ENCODE results near the gene CLEC2L.

The CLEC2L gene

DNA sequence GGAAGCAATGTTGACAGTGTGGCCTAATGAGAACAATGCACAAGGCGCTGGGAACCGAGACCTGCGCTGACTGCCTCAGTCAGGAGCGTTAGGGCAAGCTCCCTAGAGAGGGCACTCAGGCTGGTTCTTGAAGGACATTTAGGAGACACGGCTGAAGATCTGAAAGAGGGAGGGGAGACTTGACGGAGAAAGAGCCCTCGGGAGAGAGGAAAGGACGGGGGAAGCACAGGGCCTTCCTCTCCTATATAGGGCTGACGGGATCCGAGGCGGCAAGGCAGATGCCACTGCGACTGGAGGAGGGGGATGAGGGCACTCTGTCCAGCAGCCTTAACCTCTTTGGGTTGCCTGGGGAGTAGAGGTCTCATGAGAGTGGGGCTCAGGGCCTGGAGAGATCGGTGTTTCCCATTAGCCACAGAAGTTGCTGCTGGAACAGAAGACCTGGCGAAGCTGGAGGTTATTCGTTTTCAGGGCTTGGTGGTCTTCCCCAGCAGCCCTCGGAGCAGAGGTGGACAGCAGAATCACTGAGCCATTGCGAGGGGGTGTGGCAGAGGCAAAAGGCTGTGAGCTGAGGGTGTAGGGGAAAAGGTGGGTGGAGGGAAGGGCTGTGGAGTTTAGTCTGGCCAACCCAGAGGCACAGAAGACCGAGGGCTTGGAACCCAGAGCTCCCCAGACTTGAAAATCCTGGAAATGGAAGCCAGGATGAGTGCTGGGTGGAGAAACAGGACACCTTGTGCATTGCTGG is 36.0 kb downstream of the CLEC2L start:
- no peak for FAIRE-seq

DNA sequence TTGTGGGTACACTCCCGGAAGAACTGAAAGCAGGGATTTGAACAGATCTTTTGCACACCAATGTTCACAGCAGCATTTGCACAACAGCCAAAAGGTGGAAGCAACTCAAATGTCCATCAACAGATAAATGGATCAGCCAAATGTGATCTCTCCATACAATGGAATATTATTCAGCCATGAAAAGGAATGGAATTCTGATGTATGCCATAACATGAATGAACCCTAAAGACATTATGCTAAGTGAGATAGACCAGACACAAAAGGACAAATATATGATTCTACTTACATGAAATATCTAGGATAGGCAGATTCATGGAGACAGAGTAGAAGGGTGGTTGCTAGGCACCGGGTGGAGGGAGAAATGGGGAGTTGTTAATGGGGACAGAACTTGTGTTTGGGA is 36.7 kb downstream of the CLEC2L start:
- FAIRE-seq: no peak

- no peak for FAIRE-seq
Measured at GRCh38 chr7:139560678-139561077, 37.2 kb downstream of the CLEC2L start.

- FAIRE-seq: no peak
Measured at GRCh38 chr7:139562491-139562890, 39.0 kb downstream of the CLEC2L start.

DNA sequence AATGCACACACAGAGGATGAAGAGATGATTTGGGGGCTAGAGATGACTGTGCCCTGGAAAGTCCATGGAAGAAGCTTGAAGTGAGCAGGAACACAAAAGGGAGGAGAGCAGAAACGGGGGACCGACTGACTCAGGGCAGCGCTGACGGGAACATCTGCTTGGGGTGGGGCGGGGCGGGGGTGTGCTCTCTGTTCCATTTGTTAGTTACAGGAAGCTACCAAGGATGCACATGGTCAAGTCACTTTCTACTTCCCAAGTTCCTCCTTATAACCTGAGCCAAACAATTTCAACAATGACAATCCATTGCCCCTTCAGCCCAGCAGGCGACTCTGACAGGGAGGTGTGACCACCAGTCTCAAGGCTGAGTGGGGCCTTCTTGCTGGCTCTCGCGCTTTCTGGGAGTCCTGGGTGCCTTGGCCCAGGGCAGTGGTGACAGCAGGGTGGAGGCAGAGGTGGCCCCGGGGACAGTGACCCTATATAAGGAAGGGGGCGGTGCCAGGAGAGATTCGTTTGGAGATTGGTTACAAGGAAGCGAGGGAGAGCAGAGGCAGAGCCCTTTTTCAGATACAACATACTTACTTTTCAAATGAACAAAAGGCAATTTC is 39.6 kb downstream of the CLEC2L start:
- FAIRE-seq: no peak

GRCh38 chr7:139563856-139564255 is 40.4 kb downstream of the CLEC2L start:
- FAIRE-seq: no peak

DNA sequence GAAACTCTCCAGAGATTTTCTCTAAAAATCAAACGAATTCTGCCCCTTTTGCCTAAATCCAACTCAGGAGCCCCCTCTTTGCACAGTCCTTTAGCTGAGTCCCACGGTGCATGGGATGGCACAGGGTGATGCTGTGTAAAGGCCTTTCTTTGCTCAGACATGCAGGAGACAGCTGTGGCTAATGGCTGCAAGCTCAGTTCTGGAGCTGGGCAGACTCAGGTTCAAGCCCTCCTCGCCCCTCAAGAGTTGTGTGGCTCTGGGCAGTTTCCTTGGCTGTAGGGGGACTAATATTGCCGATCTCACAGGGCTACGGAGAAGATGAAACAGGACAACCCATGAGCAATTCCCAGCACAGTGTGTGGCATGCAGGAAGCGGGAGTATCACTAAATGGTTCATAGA is 42.6 kb downstream of the CLEC2L start:
- no peak for FAIRE-seq

DNA sequence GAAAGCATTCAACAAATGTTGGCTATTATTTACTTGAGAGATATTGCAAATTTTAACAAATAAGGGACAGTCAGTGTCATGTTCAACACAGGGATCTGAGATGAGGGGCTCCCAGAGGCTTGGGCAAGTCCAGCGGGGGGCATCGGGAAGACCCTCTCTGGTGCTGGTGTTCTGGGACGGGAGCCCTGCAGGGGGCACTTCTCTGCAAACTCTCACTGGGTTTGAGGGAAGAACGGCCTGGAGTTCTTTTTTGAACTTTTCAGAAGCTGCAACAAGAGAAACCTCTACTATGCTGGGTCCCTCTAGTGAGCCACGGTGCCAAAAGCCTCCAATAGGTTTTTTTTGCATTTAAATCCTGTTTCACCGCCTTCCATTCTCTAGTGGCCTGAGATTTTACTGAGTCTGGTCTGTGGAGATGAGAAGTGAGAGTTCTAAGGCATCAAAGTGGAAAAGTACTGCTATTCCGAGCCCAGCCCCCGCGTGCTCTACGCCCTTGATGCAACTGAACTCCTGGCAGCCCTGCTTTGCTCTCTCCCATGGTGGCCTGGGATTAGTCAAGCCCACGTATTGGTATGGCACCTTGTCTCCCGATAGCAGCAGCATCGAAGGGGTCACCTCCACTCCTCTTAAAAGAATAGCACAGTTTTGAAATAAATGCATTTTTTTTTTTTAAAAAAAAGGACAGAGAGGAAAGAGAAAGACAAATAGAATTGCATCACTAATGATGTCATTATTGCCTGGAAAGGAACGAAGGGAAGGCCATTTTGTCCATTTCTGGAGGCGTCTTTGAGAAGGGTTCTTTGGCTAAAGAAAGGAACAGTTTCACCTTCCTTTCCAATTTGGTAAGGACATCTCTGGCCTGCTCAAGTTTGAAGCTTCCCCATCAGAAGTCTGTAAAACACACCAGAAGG is 43.5 kb downstream of the CLEC2L start:
- FAIRE-seq: no peak

DNA sequence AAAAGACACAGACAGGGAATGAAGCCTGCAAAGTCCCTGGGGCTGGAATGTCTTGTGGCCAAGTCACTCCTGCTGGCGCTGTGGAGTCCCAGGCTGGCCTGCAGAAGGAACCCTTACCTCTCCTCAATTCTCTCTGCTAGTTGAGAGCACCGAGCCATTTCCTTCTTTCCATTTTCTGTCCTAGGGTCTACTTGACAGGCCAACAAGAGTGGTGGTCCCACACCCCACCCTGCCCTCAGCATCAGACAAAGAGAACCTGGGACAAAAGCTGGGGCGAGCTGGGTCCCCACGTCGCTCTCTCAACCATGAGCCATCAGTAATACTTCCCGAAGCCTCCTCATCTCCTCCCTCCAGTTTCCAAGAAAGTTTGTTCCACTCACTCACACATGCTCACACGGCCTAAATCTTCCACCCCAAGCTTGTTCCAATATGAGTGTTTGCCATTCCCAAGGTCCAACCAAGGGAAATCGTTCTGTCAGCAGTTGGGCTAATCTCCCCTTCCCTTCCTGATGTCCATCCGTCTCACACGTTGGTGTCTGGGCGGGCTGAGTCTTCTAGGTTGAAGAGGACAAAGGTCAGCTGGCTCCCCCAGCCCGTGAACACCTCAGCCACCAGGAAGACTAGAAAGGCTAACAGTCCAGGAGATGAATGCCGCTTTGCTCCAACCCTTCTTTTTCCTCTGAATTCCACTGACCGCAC is 44.3 kb downstream of the CLEC2L start:
- no peak for FAIRE-seq

DNA sequence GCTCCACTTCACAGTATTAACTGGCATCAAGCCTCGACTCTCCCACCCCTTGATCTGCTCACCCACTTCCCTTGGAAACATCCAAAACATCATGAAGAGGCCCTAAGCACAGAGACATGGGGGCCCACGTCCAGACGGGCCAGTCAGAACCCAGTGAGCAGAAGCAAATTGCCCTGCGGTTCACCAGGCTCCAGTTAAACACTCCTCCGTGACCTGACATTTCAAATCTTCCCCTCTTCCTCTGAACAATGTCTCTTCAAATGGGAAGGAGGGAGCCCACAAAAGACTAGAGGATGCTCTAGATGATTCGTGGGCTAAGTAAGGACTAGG is 44.8 kb downstream of the CLEC2L start:
- FAIRE-seq: no peak

- no peak for FAIRE-seq
Measured at GRCh38 chr7:139568813-139569490, 45.5 kb downstream of the CLEC2L start.

GRCh38 chr7:139570119-139570518 is 46.6 kb downstream of the CLEC2L start:
- no peak for FAIRE-seq

DNA sequence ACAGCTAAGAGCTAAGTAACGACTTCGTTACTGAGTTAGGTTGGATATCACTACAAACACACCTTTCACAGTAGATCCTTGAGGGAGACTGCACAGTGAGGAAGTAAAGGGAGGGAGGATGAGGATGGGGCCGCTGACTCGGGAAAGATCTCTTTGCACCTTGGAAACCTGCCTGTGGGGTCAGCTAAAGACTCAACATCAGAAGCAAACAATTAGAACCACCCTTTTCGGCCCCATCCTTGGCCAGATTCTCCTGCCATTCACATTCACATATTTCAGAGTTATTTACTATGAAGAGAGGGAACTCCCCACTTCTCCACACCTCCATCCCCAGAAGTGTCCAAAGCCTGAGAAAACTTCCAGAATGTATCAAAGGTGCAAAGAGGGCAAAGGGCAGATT is 47.1 kb downstream of the CLEC2L start:
- no peak for FAIRE-seq

- no peak for FAIRE-seq
Measured at GRCh38 chr7:139571190-139571589, 47.7 kb downstream of the CLEC2L start.

DNA sequence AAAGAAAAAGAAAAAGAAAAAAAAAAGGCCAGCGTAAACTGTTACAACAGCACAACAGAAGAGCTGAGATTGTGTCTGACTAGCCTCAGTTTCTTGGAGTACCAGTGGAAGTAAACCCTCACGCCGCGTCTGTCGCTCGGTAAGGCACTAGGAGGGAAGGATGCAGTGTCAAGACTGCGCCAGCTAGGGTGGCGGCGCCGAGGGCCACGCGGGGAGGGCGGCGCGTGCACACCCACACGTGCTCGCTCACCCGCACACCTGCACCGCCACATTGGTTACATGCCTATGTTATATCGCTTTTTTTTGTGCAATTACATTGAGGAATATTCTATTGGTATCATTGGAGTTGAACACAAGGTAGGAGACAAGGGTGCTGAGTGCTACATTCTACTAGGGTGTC is 48.2 kb downstream of the CLEC2L start:
- no peak for FAIRE-seq

- no peak for FAIRE-seq
Measured at GRCh38 chr7:139572071-139572470, 48.6 kb downstream of the CLEC2L start.

GRCh38 chr7:139572704-139573385 is 49.4 kb downstream of the CLEC2L start:
- FAIRE-seq: no peak

GRCh38 chr7:139573871-139574270 is 50.4 kb downstream of the CLEC2L start:
- FAIRE-seq: no peak

- no peak for FAIRE-seq
Measured at GRCh38 chr7:139574618-139575337, 51.3 kb downstream of the CLEC2L start.

DNA sequence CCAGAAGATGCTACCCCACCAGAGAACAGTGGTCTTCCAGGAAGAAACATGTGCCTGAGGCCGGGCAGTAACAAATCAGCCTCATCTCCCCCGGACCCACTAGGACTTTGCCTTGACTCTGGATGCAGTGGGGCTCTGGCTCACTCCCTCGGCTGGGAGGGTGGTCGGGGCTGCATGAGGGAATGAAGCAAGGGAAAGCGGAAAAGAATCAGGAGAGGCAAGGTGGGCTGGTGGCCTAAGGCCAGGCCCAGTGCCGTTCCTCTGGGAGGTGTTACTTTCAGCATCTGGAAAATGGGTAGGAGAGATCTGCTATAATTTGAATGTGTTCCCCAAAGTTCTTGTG is 51.8 kb downstream of the CLEC2L start:
- FAIRE-seq: no peak

DNA sequence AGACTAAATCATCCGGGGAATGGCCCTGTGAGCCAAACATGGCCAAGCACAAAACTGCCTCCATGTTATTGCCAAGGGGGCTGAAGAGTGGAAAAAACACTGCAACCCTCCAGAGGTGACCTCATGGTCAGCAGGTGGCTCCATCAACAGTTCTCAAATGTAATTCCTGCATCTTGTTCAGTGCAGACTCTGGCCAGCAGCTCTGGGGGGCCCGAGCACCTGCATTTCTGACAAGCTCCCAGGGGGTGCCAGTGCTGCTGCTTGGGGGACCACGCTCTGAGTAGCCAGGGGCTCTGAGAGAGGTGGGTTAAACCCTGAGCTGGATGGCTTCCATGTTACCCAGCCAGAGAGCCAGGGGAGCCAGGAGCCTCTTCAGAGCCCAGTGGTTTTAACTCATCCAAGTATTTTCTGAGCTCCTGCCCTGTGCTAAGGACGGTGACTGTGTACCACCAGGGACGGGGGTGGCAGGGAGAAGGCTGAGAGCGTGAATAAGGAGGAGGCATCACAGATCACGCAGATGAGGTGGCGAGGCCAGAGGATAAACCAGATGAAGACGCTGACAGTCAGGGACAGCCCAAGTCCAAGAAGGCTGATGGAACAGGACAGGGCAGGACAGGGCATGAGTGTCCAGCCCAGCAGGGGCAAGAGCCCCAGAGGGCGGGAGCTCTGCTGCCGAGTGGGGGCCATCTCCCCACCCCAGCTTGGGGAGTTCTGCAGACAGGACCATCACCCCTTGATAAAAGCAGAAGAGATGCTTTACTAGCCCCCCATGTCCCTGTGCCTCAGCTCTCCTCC is 52.9 kb downstream of the CLEC2L start:
- no peak for FAIRE-seq

Data from TTC549 (cell line).